SK-N-SH (cell line): ENCODE measurements around the gene SESN1. TPM values are rescaled to one million over a fixed set of nuclear protein-coding genes. Genes with fewer than 3 reads are reported as not detected.
"Not testable (repeated sequence)": the region's sequence is repeated elsewhere in the genome, so short reads cannot be mapped to it uniquely, and the experiment has no call there.

Source experiments
- CTCF ChIA-PET: fragments of 300-600, 350-600 bp; formaldehyde crosslinking; extraction: SDS; loops from one replicate; lab custom pipeline; 2021; lab: Yijun Ruan, JAX
- POLR2A ChIA-PET: fragments of 350-600 bp; sonication (Branson Sonifier 250); formaldehyde crosslinking; extraction: SDS; loops from one replicate; lab custom pipeline; 2020; ENCODE audit warnings: antibody characterized with exemption, inconsistent platforms; lab: Yijun Ruan, JAX
- DNase-seq: peaks from one replicate; pipeline ENCODE4 v3.0.0; 2012
- H2AFZ ChIP-seq: fragments of 200-600 bp; sonication (generic); 2 replicates; pipeline ENCODE4 v1.8.1; 2016; ENCODE audit warnings: antibody characterized with exemption, mild to moderate bottlenecking, low read depth
- H3F3A ChIP-seq: fragments of 200-600 bp; sonication (generic); replicated peaks from 2 replicates; pipeline ENCODE3; 2016; ENCODE audit warnings: antibody characterized with exemption, mild to moderate bottlenecking; ENCODE audit not compliant: insufficient read depth
- H3K27ac ChIP-seq, 2 experiments: fragments of 200-500 bp in 1 of 2; fragments of 200-600 bp in 1 of 2; sonication (Bioruptor generic) in 1 of 2; sonication (generic), shearing (Covaris generic) in 1 of 2; 2 replicates each; pipeline versions ENCODE4 v1.5.1 to v1.6.1; 2014 to 2016; ENCODE audit warnings: low read depth in 2 of 2, inconsistent platforms in 1 of 2, low read length in 1 of 2, mild to moderate bottlenecking in 1 of 2, mixed read lengths in 1 of 2
- H3K27me3 ChIP-seq: fragments of 200-600 bp; sonication (generic), shearing (Covaris generic); 2 replicates; pipeline ENCODE4 v1.6.1; 2016; ENCODE audit warnings: mixed run types; ENCODE audit not compliant: insufficient read depth
- H3K36me3 ChIP-seq, 2 experiments: fragments of 200-500 bp in 1 of 2; fragments of 200-600 bp in 1 of 2; sonication (Bioruptor generic) in 1 of 2; sonication (generic) in 1 of 2; replicated peaks in 1 of 2; 2 replicates each; pipeline versions ENCODE3 to v1.5.1; 2014 to 2016; ENCODE audit warnings: low read length in 1 of 2, mild to moderate bottlenecking in 1 of 2; ENCODE audit not compliant: insufficient read depth in 2 of 2, control insufficient read depth in 1 of 2
- H3K4me1 ChIP-seq, 2 experiments: fragments of 200-500 bp in 1 of 2; fragments of 200-600 bp in 1 of 2; sonication (Bioruptor generic) in 1 of 2; sonication (generic), shearing (Covaris generic) in 1 of 2; 2 replicates each; pipeline versions ENCODE4 v1.5.1 to v1.6.1; 2014 to 2016; ENCODE audit warnings: low read depth in 1 of 2, low read length in 1 of 2, mixed run types in 1 of 2; ENCODE audit not compliant: insufficient read depth in 2 of 2, control insufficient read depth in 1 of 2
- H3K4me2 ChIP-seq: fragments of 200-600 bp; sonication (generic), shearing (Covaris generic); 2 replicates; pipeline ENCODE4 v1.6.1; 2017; ENCODE audit warnings: mixed run types
- H3K4me3 ChIP-seq, 2 experiments: fragments of 200-500 bp in 1 of 2; fragments of 200-600 bp in 1 of 2; sonication (Bioruptor generic) in 1 of 2; sonication (generic), shearing (Covaris generic) in 1 of 2; 2 replicates each; pipeline versions ENCODE4 v1.5.1 to v1.8.1; 2014 to 2016; ENCODE audit warnings: low read depth in 2 of 2, inconsistent platforms in 1 of 2, low read length in 1 of 2, mild to moderate bottlenecking in 1 of 2, mixed read lengths in 1 of 2, moderate library complexity in 1 of 2
- H3K79me2 ChIP-seq: fragments of 200-600 bp; sonication (generic); 2 replicates; pipeline ENCODE4 v1.8.1; 2017; ENCODE audit warnings: mild to moderate bottlenecking; ENCODE audit not compliant: insufficient read depth
- H3K9ac ChIP-seq: fragments of 200-600 bp; sonication (generic); 2 replicates; pipeline ENCODE4 v1.6.1; 2017; ENCODE audit warnings: mixed run types
- H3K9me2 ChIP-seq: fragments of 200-600 bp; sonication (generic); 2 replicates; pipeline ENCODE4 v1.6.1; 2017; ENCODE audit warnings: mixed run types
- H3K9me3 ChIP-seq: fragments of 200-600 bp; sonication (generic); 2 replicates; pipeline ENCODE4 v1.6.1; 2017; ENCODE audit warnings: mixed run types, mild to moderate bottlenecking, moderate library complexity
- H4K20me1 ChIP-seq: fragments of 200-600 bp; sonication (generic); 2 replicates; pipeline ENCODE4 v1.6.1; 2017; ENCODE audit warnings: mild to moderate bottlenecking, mixed run types; ENCODE audit not compliant: insufficient read depth
- CTCF ChIP-seq: fragments of 200-600 bp; sonication (generic); IDR thresholded peaks from 2 replicates; pipeline ENCODE4 v1.6.1; 2017; ENCODE audit warnings: antibody characterized with exemption, mild to moderate bottlenecking, moderate library complexity
- ELF1 ChIP-seq: IDR thresholded peaks from 2 replicates; pipeline ENCODE4 v1.4.0; 2012
- FOSL2 ChIP-seq: IDR thresholded peaks from 2 replicates; pipeline ENCODE4 v1.4.0; 2012; ENCODE audit warnings: low read depth, mild to moderate bottlenecking, moderate library complexity, borderline replicate concordance
- FOXJ3 ChIP-seq: sonication (generic); formaldehyde crosslinking; IDR thresholded peaks from 2 replicates; pipeline ENCODE4 v1.5.1; 2020; ENCODE audit warnings: mild to moderate bottlenecking, missing genetic modification reagents
- GABPA ChIP-seq: IDR thresholded peaks from 2 replicates; pipeline ENCODE4 v1.4.0; 2012; ENCODE audit warnings: low read depth, mild to moderate bottlenecking
- JUND ChIP-seq: IDR thresholded peaks from 2 replicates; pipeline ENCODE4 v1.4.0; 2012
- MXI1 ChIP-seq: IDR thresholded peaks from 2 replicates; pipeline ENCODE4 v1.6.1; 2012; ENCODE audit warnings: mild to moderate bottlenecking, low read depth, low read length, improper control_type of control experiment
- NFIC ChIP-seq: IDR thresholded peaks from 2 replicates; pipeline ENCODE4 v1.4.0; 2012; ENCODE audit warnings: borderline replicate concordance
- PBX3 ChIP-seq: IDR thresholded peaks from 2 replicates; pipeline ENCODE4; 2012
- RCOR1 ChIP-seq: fragments of 150-350 bp; IDR thresholded peaks from 2 replicates; pipeline ENCODE4 v1.6.1; 2017; ENCODE audit warnings: antibody characterized with exemption, low read length
- RFX5 ChIP-seq: IDR thresholded peaks from 2 replicates; pipeline ENCODE4 v1.6.1; 2012; ENCODE audit warnings: mild to moderate bottlenecking, improper control_type of control experiment, low read length
- RXRA ChIP-seq: IDR thresholded peaks from 2 replicates; pipeline ENCODE4 v1.4.0; 2012; ENCODE audit warnings: low read depth, mild to moderate bottlenecking, borderline replicate concordance
- TAF1 ChIP-seq: IDR thresholded peaks from 2 replicates; pipeline ENCODE4 v1.6.1; 2012; ENCODE audit warnings: low read depth, mild to moderate bottlenecking, low read length, moderate library complexity, borderline replicate concordance
- TCF12 ChIP-seq: IDR thresholded peaks from 2 replicates; pipeline ENCODE4 v1.4.0; 2012
- TEAD4 ChIP-seq: IDR thresholded peaks from 2 replicates; pipeline ENCODE4 v1.4.0; 2012; ENCODE audit warnings: mild to moderate bottlenecking, borderline replicate concordance; ENCODE audit not compliant: insufficient read depth
- USF2 ChIP-seq: fragments of 150-350 bp; IDR thresholded peaks from 2 replicates; pipeline ENCODE4 v1.6.1; 2017; ENCODE audit warnings: antibody characterized with exemption, low read length, low read depth, borderline replicate concordance
- YY1 ChIP-seq: IDR thresholded peaks from 2 replicates; pipeline ENCODE4 v1.4.0; 2012; ENCODE audit warnings: low read depth, mild to moderate bottlenecking
- polyA plus RNA-seq, 3 experiments: library from polyadenylated mRNA; depleted of rRNA; stranded (reverse); fragments of >200 nt; gene quantifications; 2 replicates each; pipeline ENCODE4 v1.2.3, GENCODE V29; 2012
- TF ChIP-seq, protein P1 (sequence below): fragments of 150-350 bp; IDR thresholded peaks from 2 replicates; pipeline ENCODE4 v1.6.1; 2016; ENCODE audit warnings: mild to moderate bottlenecking, low read depth, low read length

The SESN1 gene
- polyA plus RNA-seq, 1 of the 3 experiments (the other 2 are of a cell fraction): 13.1 TPM

DNA sequence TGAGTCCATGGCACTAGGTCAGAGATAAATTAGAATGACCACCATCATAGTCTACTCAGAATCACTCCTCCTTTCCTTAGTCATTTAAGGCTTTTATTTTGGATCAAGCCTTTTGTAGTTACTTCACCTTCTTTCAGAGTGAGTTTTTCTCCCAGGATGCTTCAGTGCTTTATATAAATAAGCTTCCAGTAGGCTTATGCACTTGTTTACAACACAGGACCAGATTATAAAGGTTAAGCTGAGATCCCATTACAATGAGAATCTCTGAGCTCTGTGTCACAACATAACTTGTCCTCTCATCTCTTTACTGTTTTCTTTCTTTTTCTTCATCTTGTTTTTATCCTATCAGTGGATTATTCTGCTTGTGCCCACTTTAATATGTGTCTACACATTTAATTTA is 48.5 kb upstream of the SESN1 start:
- peaks cover 2 to 31% of the 10 kb centered on the region in 2 experiments for H3K36me3 ChIP-seq
- H3K4me3 ChIP-seq: no peak overlapping the region
- peaks cover 13% of the 10 kb centered on the region for H3F3A ChIP-seq
- H3K79me2 ChIP-seq: no peaks in the 10 kb centered on the region
- no peaks in the 10 kb centered on the region for H4K20me1 ChIP-seq
- TF ChIP-seq TCF12 (no peak), PBX3 (no peak), TAF1 (no peak), ELF1 (no peak), USF2 (no peak), NFIC (no peak), TEAD4 (no peak), RFX5 (no peak), GABPA (no peak), RXRA (no peak), MXI1 (no peak), FOXJ3 (CRISPR knock-in tag) (no peak), RCOR1 (no peak), FOSL2 (no peak), CTCF (no peak), JUND (no peak), YY1 (no peak)
- TF ChIP-seq, protein P1, sequence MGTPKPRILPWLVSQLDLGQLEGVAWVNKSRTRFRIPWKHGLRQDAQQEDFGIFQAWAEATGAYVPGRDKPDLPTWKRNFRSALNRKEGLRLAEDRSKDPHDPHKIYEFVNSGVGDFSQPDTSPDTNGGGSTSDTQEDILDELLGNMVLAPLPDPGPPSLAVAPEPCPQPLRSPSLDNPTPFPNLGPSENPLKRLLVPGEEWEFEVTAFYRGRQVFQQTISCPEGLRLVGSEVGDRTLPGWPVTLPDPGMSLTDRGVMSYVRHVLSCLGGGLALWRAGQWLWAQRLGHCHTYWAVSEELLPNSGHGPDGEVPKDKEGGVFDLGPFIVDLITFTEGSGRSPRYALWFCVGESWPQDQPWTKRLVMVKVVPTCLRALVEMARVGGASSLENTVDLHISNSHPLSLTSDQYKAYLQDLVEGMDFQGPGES: no peak
- H3K4me1 ChIP-seq: no peaks in the 10 kb centered on the region; a peak in 1 of 4 replicates
- no peaks in the 10 kb centered on the region for H3K27me3 ChIP-seq
- no peak overlapping the region for H2AFZ ChIP-seq
- ChIA-PET POLR2A (interaction anchor here (0.7 kb wide), 1 partner anchor 1237 kb away, joined by 5 read pairs; no protein-coding TSS in a partner anchor), CTCF (no interaction called here)
- H3K27ac ChIP-seq: no peak overlapping the region
- DNase-seq: no peak
- no peak overlapping the region for H3K9ac ChIP-seq
- H3K9me2 ChIP-seq: no peaks in the 10 kb centered on the region
- H3K9me3 ChIP-seq: no peaks in the 10 kb centered on the region
- H3K4me2 ChIP-seq: no peak overlapping the region

DNA sequence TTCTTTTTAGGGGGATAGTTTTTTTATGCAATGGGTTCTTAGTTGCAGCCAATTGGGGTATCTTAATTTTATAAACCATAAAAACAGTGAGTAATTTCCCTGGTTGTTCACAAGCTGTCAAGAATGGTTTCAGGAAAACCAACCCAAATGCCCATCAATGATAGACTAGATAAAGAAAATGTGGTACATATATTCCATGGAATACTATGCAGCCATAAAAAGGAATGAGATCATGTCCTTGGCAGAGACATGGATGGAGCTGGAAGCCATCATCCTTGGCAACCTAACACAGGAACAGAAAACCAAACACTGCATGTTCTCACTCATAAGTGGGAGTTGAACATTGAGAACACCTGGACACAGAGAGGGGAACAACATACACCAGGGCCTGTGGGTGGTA is 47.4 kb upstream of the SESN1 start:
- Histone ChIP-seq H3K36me3 (peaks cover 0 to 31% of the 10 kb centered on the region in 2 experiments), H3F3A (peaks cover 18% of the 10 kb centered on the region)
- POLR2A ChIA-PET, H3K9ac ChIP-seq, H3K27ac ChIP-seq, H3K9me2 ChIP-seq, CTCF ChIA-PET, H4K20me1 ChIP-seq, H3K79me2 ChIP-seq, H2AFZ ChIP-seq, H3K4me1 ChIP-seq, H3K4me2 ChIP-seq, H3K27me3 ChIP-seq, H3K9me3 ChIP-seq, H3K4me3 ChIP-seq, DNase-seq: not testable (repeated sequence)
